Fibroblast of lung (primary cell): Measurements from ENCODE around the gene PTPRS. TPM values are rescaled to one million over a fixed set of nuclear protein-coding genes. Genes with fewer than 3 reads are reported as not detected.

Experiments used
- DNase-seq, 2 donors: peaks; one replicate each; pipeline versions ENCODE4 v3.0.0 to v3.0.0-alpha.2; 2010; ENCODE audit warnings: low read depth in 2 of 2
- H2AFZ ChIP-seq: 2 replicates; pipeline ENCODE4 v1.5.1; 2012; ENCODE audit warnings: low read length, control low read depth, inconsistent platforms
- H3K27ac ChIP-seq: 2 replicates; pipeline ENCODE4 v1.5.1; 2011; ENCODE audit warnings: low read length, control low read depth; ENCODE audit not compliant: insufficient read depth
- H3K27me3 ChIP-seq: 2 replicates; pipeline ENCODE4 v1.5.1; 2011; ENCODE audit warnings: mild to moderate bottlenecking, low read length; ENCODE audit not compliant: control insufficient read depth, insufficient read depth
- H3K36me3 ChIP-seq: 2 replicates; pipeline ENCODE4 v1.5.1; 2011; ENCODE audit warnings: low read length; ENCODE audit not compliant: control insufficient read depth, insufficient read depth
- H3K4me1 ChIP-seq: 2 replicates; pipeline ENCODE4 v1.5.1; 2011; ENCODE audit warnings: low read length; ENCODE audit not compliant: control insufficient read depth, insufficient read depth; ENCODE audit errors: extremely low read depth
- H3K4me2 ChIP-seq: 2 replicates; pipeline ENCODE4 v1.5.1; 2011; ENCODE audit warnings: low read length, control low read depth; ENCODE audit not compliant: insufficient read depth; ENCODE audit errors: extremely low read depth
- H3K4me3 ChIP-seq, 4 experiments: fragments of 200-600 bp in 1 of 4; sonication (generic) in 1 of 4; replicated peaks in 1 of 4; 2 replicates each; pipeline ENCODE4 v1.5.1; 2011 to 2016; ENCODE audit warnings: low read length in 4 of 4, low read depth in 3 of 4, mild to moderate bottlenecking in 3 of 4, control low read depth in 2 of 4, inconsistent platforms in 1 of 4, mixed read lengths in 1 of 4; ENCODE audit not compliant: insufficient read depth in 1 of 4; ENCODE audit errors: control extremely low read depth in 1 of 4
- H3K79me2 ChIP-seq: 2 replicates; pipeline ENCODE4 v1.5.1; 2012; ENCODE audit warnings: mild to moderate bottlenecking, low read length, inconsistent platforms; ENCODE audit not compliant: control insufficient read depth, insufficient read depth
- H3K9ac ChIP-seq: 2 replicates; pipeline ENCODE4 v1.5.1; 2011; ENCODE audit warnings: mild to moderate bottlenecking, low read length, control low read depth; ENCODE audit not compliant: insufficient read depth
- H3K9me3 ChIP-seq: 2 replicates; pipeline ENCODE4 v1.5.1; 2012; ENCODE audit warnings: low read depth, low read length; ENCODE audit not compliant: control insufficient read depth, insufficient read depth
- H4K20me1 ChIP-seq: 2 replicates; pipeline ENCODE4 v1.5.1; 2011; ENCODE audit warnings: low read length; ENCODE audit not compliant: control insufficient read depth, insufficient read depth; ENCODE audit errors: extremely low read depth
- EZH2 ChIP-seq: IDR thresholded peaks from 2 replicates; pipeline ENCODE4 v1.5.1; 2012; ENCODE audit warnings: low read length, control low read depth, mild to moderate bottlenecking; ENCODE audit errors: missing control alignments
- polyA plus RNA-seq, 2 donors: library from polyadenylated mRNA; depleted of rRNA in 1 of 2; stranded (reverse) in 1 of 2; unstranded in 1 of 2; fragments of >200 nt; gene quantifications; 2 replicates each; pipeline ENCODE4 v1.2.1, GENCODE V29; 2011 to 2012; ENCODE audit warnings: missing spikeins in 1 of 2
- total RNA-seq: library from RNA; depleted of rRNA; stranded (reverse); fragments of >200 nt; gene quantifications from 2 replicates; pipeline ENCODE4 v1.2.1, GENCODE V29; 2014
- TF ChIP-seq, protein P1 (sequence below), 2 donors: IDR thresholded peaks in 1 of 2; conservative IDR thresholded peaks in 1 of 2; 1 replicate in 1 of 2; 2 replicates in 1 of 2; pipeline ENCODE4 v1.5.1; 2011 to 2012; ENCODE audit warnings: low read length in 2 of 2, control low read depth in 1 of 2, inconsistent platforms in 1 of 2, low read depth in 1 of 2, mild to moderate bottlenecking in 1 of 2

PTPRS gene
- total and polyA plus RNA-seq, 2 donors (not counting 1 experiment from before 2014, with no cell fraction given): 27.9 to 136 TPM

DNA sequence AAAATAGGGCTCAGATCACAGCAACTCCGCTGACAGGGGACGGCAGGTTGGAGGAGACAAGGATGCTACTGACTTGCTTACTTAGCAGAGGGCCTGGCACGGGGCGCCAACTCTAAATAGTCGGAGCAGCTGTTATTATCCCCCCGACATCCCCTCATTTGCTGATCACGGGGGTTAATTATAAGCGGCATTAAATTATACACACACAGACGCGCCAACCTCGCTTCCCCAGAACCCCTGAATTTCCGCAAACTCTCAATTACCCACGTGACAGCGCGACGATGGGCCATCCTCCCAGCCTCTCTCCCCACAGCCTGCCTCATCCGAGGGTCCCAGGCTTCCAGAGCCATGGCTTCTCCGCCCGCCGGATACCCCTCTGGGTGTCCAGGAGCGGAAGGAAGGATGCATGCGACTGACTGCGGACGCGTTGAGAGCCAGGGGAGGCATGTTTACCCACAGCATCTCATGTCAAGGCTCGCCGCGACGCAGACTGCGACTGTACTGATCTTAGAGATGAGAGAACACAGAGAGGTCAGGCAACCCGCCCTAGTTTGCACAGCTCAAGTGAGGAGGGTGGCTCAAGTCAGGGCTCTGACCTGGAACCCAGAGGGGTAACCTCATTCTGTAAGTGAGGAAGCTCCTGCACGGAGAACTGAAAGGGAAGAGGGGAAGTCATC, 5.7 kb downstream of the PTPRS start:
- H3K27ac ChIP-seq: no peak overlapping the region
- no peak overlapping the region for H3K4me2 ChIP-seq
- no peak overlapping the region for H3K9ac ChIP-seq
- H3K4me1 ChIP-seq: no peaks in the 10 kb centered on the region
- no peak for DNase-seq
- no peak overlapping the region for H3K4me3 ChIP-seq
- no peak for TF ChIP-seq EZH2
- TF ChIP-seq, protein P1, sequence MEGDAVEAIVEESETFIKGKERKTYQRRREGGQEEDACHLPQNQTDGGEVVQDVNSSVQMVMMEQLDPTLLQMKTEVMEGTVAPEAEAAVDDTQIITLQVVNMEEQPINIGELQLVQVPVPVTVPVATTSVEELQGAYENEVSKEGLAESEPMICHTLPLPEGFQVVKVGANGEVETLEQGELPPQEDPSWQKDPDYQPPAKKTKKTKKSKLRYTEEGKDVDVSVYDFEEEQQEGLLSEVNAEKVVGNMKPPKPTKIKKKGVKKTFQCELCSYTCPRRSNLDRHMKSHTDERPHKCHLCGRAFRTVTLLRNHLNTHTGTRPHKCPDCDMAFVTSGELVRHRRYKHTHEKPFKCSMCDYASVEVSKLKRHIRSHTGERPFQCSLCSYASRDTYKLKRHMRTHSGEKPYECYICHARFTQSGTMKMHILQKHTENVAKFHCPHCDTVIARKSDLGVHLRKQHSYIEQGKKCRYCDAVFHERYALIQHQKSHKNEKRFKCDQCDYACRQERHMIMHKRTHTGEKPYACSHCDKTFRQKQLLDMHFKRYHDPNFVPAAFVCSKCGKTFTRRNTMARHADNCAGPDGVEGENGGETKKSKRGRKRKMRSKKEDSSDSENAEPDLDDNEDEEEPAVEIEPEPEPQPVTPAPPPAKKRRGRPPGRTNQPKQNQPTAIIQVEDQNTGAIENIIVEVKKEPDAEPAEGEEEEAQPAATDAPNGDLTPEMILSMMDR (conservative IDR thresholded peaks at IDR 0.05 in 1 of 2, IDR thresholded peaks at IDR 0.05 in 1 of 2; ENCODE audit: low read depth in 1 of 2, low read length in 2 of 2): no peak
- H3K36me3 ChIP-seq: no peaks in the 10 kb centered on the region
- H3K79me2 ChIP-seq: no peaks in the 10 kb centered on the region
- H4K20me1 ChIP-seq: no peaks in the 10 kb centered on the region
- H3K27me3 ChIP-seq: peaks cover 20% of the 10 kb centered on the region
- H3K9me3 ChIP-seq: no peaks in the 10 kb centered on the region
- H2AFZ ChIP-seq: no peak overlapping the region

DNA sequence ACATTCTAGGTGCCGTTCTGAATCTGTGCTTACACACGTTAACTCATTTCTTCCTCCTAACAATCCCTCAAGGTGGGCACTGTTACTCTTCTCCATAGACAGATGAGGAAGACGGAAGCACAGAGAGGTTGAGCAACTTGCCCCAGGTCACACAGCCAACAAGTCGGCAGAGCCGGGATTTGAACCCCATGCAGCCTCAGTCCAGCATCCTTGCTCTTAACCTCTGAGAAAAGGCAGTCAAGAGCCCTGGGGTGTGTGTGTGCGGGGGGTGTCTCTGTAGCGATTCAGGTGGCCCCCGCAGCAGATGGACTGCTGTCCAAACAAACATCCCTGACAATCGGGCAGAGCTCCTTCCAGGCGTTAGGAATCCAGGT, 6.3 kb downstream of the PTPRS start:
- no peaks in the 10 kb centered on the region for H4K20me1 ChIP-seq
- H3K9ac ChIP-seq: no peak overlapping the region
- no peaks in the 10 kb centered on the region for H3K36me3 ChIP-seq
- H3K4me3 ChIP-seq: no peak overlapping the region
- no peak for DNase-seq
- no peaks in the 10 kb centered on the region for H3K9me3 ChIP-seq
- TF ChIP-seq, protein P1 (conservative IDR thresholded peaks at IDR 0.05 in 1 of 2, IDR thresholded peaks at IDR 0.05 in 1 of 2; ENCODE audit: low read depth in 1 of 2, low read length in 2 of 2): no peak
- no peak for TF ChIP-seq EZH2
- no peak overlapping the region for H2AFZ ChIP-seq
- H3K79me2 ChIP-seq: no peaks in the 10 kb centered on the region
- no peak overlapping the region for H3K27ac ChIP-seq
- no peak overlapping the region for H3K4me2 ChIP-seq
- H3K4me1 ChIP-seq: no peaks in the 10 kb centered on the region
- H3K27me3 ChIP-seq: peaks cover 18% of the 10 kb centered on the region

DNA sequence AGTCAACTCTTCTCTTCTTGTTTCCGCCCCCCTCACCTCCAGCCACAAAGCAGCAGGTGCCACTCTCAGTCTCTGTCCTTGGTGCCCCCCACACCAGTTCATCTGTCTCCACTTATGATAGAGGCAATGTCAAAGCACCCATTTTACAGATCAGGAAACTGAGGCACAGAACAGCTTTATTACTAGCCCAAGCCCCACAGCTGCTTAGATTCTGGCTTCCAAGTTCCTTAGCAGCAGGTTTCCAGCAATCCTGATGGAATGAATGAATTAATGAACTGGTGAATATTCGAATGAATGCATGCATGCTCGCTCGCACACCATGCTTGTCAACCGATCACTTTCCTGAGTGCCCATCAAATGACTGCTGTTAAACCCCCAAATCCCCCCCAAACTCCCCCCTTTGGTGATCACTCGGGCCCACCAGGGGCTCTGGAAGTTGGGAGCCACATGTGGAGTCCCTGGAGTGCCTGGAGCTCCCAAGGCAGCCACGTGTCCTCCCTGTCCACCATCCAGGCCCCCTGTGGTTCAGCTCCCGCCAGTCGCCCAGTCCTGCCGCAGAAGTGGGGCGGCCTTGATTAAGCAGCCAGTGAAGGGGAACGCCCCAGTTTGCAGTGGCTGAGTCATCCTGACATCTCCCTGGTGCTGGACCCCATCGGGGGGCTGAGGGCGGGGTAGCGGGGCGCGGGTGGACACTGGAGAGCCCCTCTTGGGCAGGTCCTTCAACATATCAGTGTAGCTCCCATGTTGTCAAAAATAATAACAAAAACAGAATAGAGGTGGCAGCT, 6.8 kb downstream of the PTPRS start:
- no peak for DNase-seq
- H3K9me3 ChIP-seq: no peaks in the 10 kb centered on the region
- H3K9ac ChIP-seq: no peak overlapping the region
- H3K27me3 ChIP-seq: peaks cover 12% of the 10 kb centered on the region
- no peaks in the 10 kb centered on the region for H3K36me3 ChIP-seq
- no peak overlapping the region for H2AFZ ChIP-seq
- no peaks in the 10 kb centered on the region for H3K79me2 ChIP-seq
- H4K20me1 ChIP-seq: no peaks in the 10 kb centered on the region
- no peaks in the 10 kb centered on the region for H3K4me1 ChIP-seq
- no peak overlapping the region for H3K4me2 ChIP-seq
- TF ChIP-seq, protein P1 (conservative IDR thresholded peaks at IDR 0.05 in 1 of 2, IDR thresholded peaks at IDR 0.05 in 1 of 2; ENCODE audit: low read depth in 1 of 2, low read length in 2 of 2): no peak
- no peak for TF ChIP-seq EZH2
- H3K4me3 ChIP-seq: no peak overlapping the region
- H3K27ac ChIP-seq: no peak overlapping the region
